ENCODE measurements around the gene CCNC.

GRCh38 chr6:99613409-99613704, 44.9 kb upstream of the CCNC start:
- TF ChIP-seq CTCF (IDR thresholded peaks at IDR 0.05) = peak; percentile 9 to 45 (median 30)
- no peak for TF ChIP-seq POLR2A (IDR thresholded peaks at IDR 0.05)

Measured in right lobe of liver (tissue), 4 donors.